ENCODE measurements around the gene ADAMTS9.

Gene ADAMTS9

GRCh38 chr3:64520334-64520733 is 167.5 kb downstream of the ADAMTS9 start:
- no peaks in the 10 kb centered on the region for H3K4me1 ChIP-seq (ENCODE audit: insufficient read depth, low read length, poor library complexity, severe bottlenecking)
- H3K79me2 ChIP-seq (ENCODE audit: insufficient read depth, low read length): no peaks in the 10 kb centered on the region
- H3K9ac ChIP-seq (ENCODE audit: low read depth, low read length, poor library complexity, severe bottlenecking): no peak overlapping the region
- TF ChIP-seq CTCF (conservative IDR thresholded peaks at IDR 0.05; ENCODE audit: low read length): no peak
- no peak for TF ChIP-seq EZH2phosphoT487 (IDR thresholded peaks at IDR 0.05; ENCODE audit: borderline replicate concordance)
- H3K9me3 ChIP-seq (ENCODE audit: insufficient read depth, low read depth, low read length): no peaks in the 10 kb centered on the region
- H4K20me1 ChIP-seq (ENCODE audit: insufficient read depth, low read length, poor library complexity, severe bottlenecking): no peaks in the 10 kb centered on the region
- no peaks in the 10 kb centered on the region for H3K36me3 ChIP-seq (ENCODE audit: insufficient read depth, low read length)
- no peak overlapping the region for H3K4me3 ChIP-seq (ENCODE audit: low read length, poor library complexity, severe bottlenecking)
- no peaks in the 10 kb centered on the region for H3F3A ChIP-seq (ENCODE audit: low read depth)
- H2AFZ ChIP-seq (ENCODE audit: low read length): no peak overlapping the region
- no peaks in the 10 kb centered on the region for H3K27me3 ChIP-seq (ENCODE audit: insufficient read depth, low read length, poor library complexity, severe bottlenecking)
- H3K4me2 ChIP-seq (ENCODE audit: low read depth, low read length, poor library complexity, severe bottlenecking): no peak overlapping the region
- no peaks in the 10 kb centered on the region for H3K9me2 ChIP-seq (replicated peaks; ENCODE audit: low read depth, low read length)

- no peaks in the 10 kb centered on the region for H3K9me3 ChIP-seq (ENCODE audit: insufficient read depth, low read depth, low read length)
- H3K4me2 ChIP-seq (ENCODE audit: low read depth, low read length, poor library complexity, severe bottlenecking): no peak overlapping the region
- no peak overlapping the region for H2AFZ ChIP-seq (ENCODE audit: low read length)
- no peaks in the 10 kb centered on the region for H3F3A ChIP-seq (ENCODE audit: low read depth)
- no peaks in the 10 kb centered on the region for H3K27me3 ChIP-seq (ENCODE audit: insufficient read depth, low read length, poor library complexity, severe bottlenecking)
- no peak overlapping the region for H3K4me3 ChIP-seq (ENCODE audit: low read length, poor library complexity, severe bottlenecking)
- no peaks in the 10 kb centered on the region for H3K9me2 ChIP-seq (replicated peaks; ENCODE audit: low read depth, low read length)
- no peak for TF ChIP-seq EZH2phosphoT487 (IDR thresholded peaks at IDR 0.05; ENCODE audit: borderline replicate concordance)
- TF ChIP-seq CTCF (conservative IDR thresholded peaks at IDR 0.05; ENCODE audit: low read length): no peak
- no peaks in the 10 kb centered on the region for H3K79me2 ChIP-seq (ENCODE audit: insufficient read depth, low read length)
- no peaks in the 10 kb centered on the region for H3K4me1 ChIP-seq (ENCODE audit: insufficient read depth, low read length, poor library complexity, severe bottlenecking)
- no peak overlapping the region for H3K9ac ChIP-seq (ENCODE audit: low read depth, low read length, poor library complexity, severe bottlenecking)
- no peaks in the 10 kb centered on the region for H4K20me1 ChIP-seq (ENCODE audit: insufficient read depth, low read length, poor library complexity, severe bottlenecking)
- no peaks in the 10 kb centered on the region for H3K36me3 ChIP-seq (ENCODE audit: insufficient read depth, low read length)
Observed at GRCh38 chr3:64518950-64519349, 168.8 kb downstream of the ADAMTS9 start.

GRCh38 chr3:64518496-64518895 is 169.3 kb downstream of the ADAMTS9 start:
- H3K36me3 ChIP-seq (ENCODE audit: insufficient read depth, low read length): no peaks in the 10 kb centered on the region
- H3F3A ChIP-seq (ENCODE audit: low read depth): no peaks in the 10 kb centered on the region
- H3K4me1 ChIP-seq (ENCODE audit: insufficient read depth, low read length, poor library complexity, severe bottlenecking): no peaks in the 10 kb centered on the region
- no peak overlapping the region for H3K4me3 ChIP-seq (ENCODE audit: low read length, poor library complexity, severe bottlenecking)
- no peak overlapping the region for H3K9ac ChIP-seq (ENCODE audit: low read depth, low read length, poor library complexity, severe bottlenecking)
- H2AFZ ChIP-seq (ENCODE audit: low read length): no peak overlapping the region
- no peak overlapping the region for H3K4me2 ChIP-seq (ENCODE audit: low read depth, low read length, poor library complexity, severe bottlenecking)
- TF ChIP-seq CTCF (conservative IDR thresholded peaks at IDR 0.05; ENCODE audit: low read length) (no peak), EZH2phosphoT487 (IDR thresholded peaks at IDR 0.05; ENCODE audit: borderline replicate concordance) (no peak)
- no peaks in the 10 kb centered on the region for H3K9me2 ChIP-seq (replicated peaks; ENCODE audit: low read depth, low read length)
- no peaks in the 10 kb centered on the region for H3K9me3 ChIP-seq (ENCODE audit: insufficient read depth, low read depth, low read length)
- no peaks in the 10 kb centered on the region for H3K79me2 ChIP-seq (ENCODE audit: insufficient read depth, low read length)
- no peaks in the 10 kb centered on the region for H3K27me3 ChIP-seq (ENCODE audit: insufficient read depth, low read length, poor library complexity, severe bottlenecking)
- H4K20me1 ChIP-seq (ENCODE audit: insufficient read depth, low read length, poor library complexity, severe bottlenecking): no peaks in the 10 kb centered on the region

All from Loucy (cell line).